Ishikawa (cell line): ENCODE data around the gene RYR2.
A peak's percentile ranks its signal among the peaks of the same experiment; 100 is the strongest.

Experiments used
- CEBPB ChIP-seq: IDR thresholded peaks from 2 replicates; pipeline ENCODE4 v1.6.1; 2012
- CREB1 ChIP-seq: IDR thresholded peaks from 2 replicates; pipeline ENCODE4 v1.6.1; 2012; ENCODE audit warnings: low read depth
- EGR1 ChIP-seq: IDR thresholded peaks from 2 replicates; pipeline ENCODE4 v1.6.1; 2012
- EP300 ChIP-seq: IDR thresholded peaks from 2 replicates; pipeline ENCODE4 v1.6.1; 2012; ENCODE audit warnings: borderline replicate concordance
- FOXM1 ChIP-seq: IDR thresholded peaks from 2 replicates; pipeline ENCODE4 v1.6.1; 2012; ENCODE audit warnings: low read depth, borderline replicate concordance
- MAX ChIP-seq: IDR thresholded peaks from 2 replicates; pipeline ENCODE4 v1.6.1; 2012
- NFIC ChIP-seq: IDR thresholded peaks from 2 replicates; pipeline ENCODE4 v1.6.1; 2012
- RAD21 ChIP-seq: IDR thresholded peaks from 2 replicates; pipeline ENCODE4 v1.6.1; 2012; ENCODE audit warnings: low read depth
- REST ChIP-seq: IDR thresholded peaks from 2 replicates; pipeline ENCODE4 v1.6.1; 2012; ENCODE audit warnings: low read depth, mild to moderate bottlenecking
- TAF1 ChIP-seq: IDR thresholded peaks from 2 replicates; pipeline ENCODE4 v1.6.1; 2012; ENCODE audit warnings: low read depth, mild to moderate bottlenecking
- TCF12 ChIP-seq: IDR thresholded peaks from 2 replicates; pipeline ENCODE4 v1.6.1; 2012; ENCODE audit warnings: low read depth
- TEAD4 ChIP-seq: IDR thresholded peaks from 2 replicates; pipeline ENCODE4 v1.6.1; 2012
- USF1 ChIP-seq: IDR thresholded peaks from 2 replicates; pipeline ENCODE4 v1.6.1; 2012
- YY1 ChIP-seq: IDR thresholded peaks from 2 replicates; pipeline ENCODE4 v1.6.1; 2012; ENCODE audit warnings: low read depth
- ZBTB7A ChIP-seq: IDR thresholded peaks from 2 replicates; pipeline ENCODE4 v1.6.1; 2012; ENCODE audit warnings: low read depth

The RYR2 gene

GRCh38 chr1:237457573-237457972 lies 415.6 kb downstream of the RYR2 start:
- TF ChIP-seq USF1, result no peak
- TF ChIP-seq REST, result no peak
- no peak for TF ChIP-seq TCF12
- no peak for TF ChIP-seq MAX
- no peak for TF ChIP-seq CREB1
- no peak for TF ChIP-seq YY1
- TF ChIP-seq CEBPB, result no peak
- TF ChIP-seq TEAD4, result no peak
- no peak for TF ChIP-seq EP300
- no peak for TF ChIP-seq EGR1
- no peak for TF ChIP-seq FOXM1
- no peak for TF ChIP-seq ZBTB7A
- no peak for TF ChIP-seq NFIC
- TF ChIP-seq TAF1, result no peak
- TF ChIP-seq RAD21, result no peak

- TF ChIP-seq MAX (no peak), REST (no peak), RAD21 (no peak), USF1 (no peak), CREB1 (no peak), CEBPB (no peak), YY1 (no peak), ZBTB7A (no peak)
Measured at GRCh38 chr1:237467320-237467719, 425.3 kb downstream of the RYR2 start.

- no peak for TF ChIP-seq FOXM1
- no peak for TF ChIP-seq NFIC
- TF ChIP-seq MAX, result peak; percentile 97
- TF ChIP-seq TEAD4, result no peak
- TF ChIP-seq ZBTB7A, result no peak
- no peak for TF ChIP-seq CREB1
- no peak for TF ChIP-seq TAF1
- no peak for TF ChIP-seq EP300
- peak; percentile 90 for TF ChIP-seq YY1
- TF ChIP-seq RAD21, result no peak
- TF ChIP-seq USF1, result peak; percentile 62
- TF ChIP-seq CEBPB, result peak; percentile 60; the same call in 1 of the 2 replicates
Measured at GRCh38 chr1:237470712-237471338, 428.8 kb downstream of the RYR2 start.

GRCh38 chr1:237471377-237471776 lies 429.4 kb downstream of the RYR2 start:
- TF ChIP-seq RAD21 (no peak), TEAD4 (no peak), USF1 (no peak), NFIC (no peak), EP300 (no peak), FOXM1 (no peak), TCF12 (no peak), ZBTB7A (no peak), CREB1 (no peak), EGR1 (no peak), REST (no peak), MAX (no peak), YY1 (no peak), TAF1 (no peak), CEBPB (no peak)
